Esophagus squamous epithelium (tissue), 5 donors: Measurements from ENCODE around the gene PLCH2. TPM values are rescaled to one million over a fixed set of nuclear protein-coding genes. Genes with fewer than 3 reads are reported as not detected.

Source experiments
- DNase-seq: peaks from one replicate; lab custom pipeline; 2025; lab: John Stamatoyannopoulos, UW
- H3K27ac ChIP-seq, 4 donors: fragments of 200-600 bp; sonication (generic); one replicate each; pipeline ENCODE4 v1.5.1; 2016 to 2019; ENCODE audit warnings: mild to moderate bottlenecking in 1 of 4
- H3K27me3 ChIP-seq, 4 donors: fragments of 200-600 bp; sonication (generic); 1 replicate in 3 of 4; 2 replicates in 1 of 4; pipeline versions ENCODE4 v1.5.1 to v1.6.0; 2017 to 2021; ENCODE audit warnings: antibody characterized with exemption in 1 of 4
- H3K36me3 ChIP-seq, 3 donors: fragments of 200-600 bp; sonication (generic); one replicate each; pipeline ENCODE4 v1.5.1; 2016 to 2019
- H3K4me1 ChIP-seq, 3 donors: fragments of 200-600 bp; sonication (generic); one replicate each; pipeline ENCODE4 v1.5.1; 2017 to 2019
- H3K4me3 ChIP-seq, 4 donors: fragments of 200-600 bp; sonication (generic); 1 replicate in 3 of 4; 2 replicates in 1 of 4; pipeline ENCODE4 v1.5.1; 2016 to 2019; ENCODE audit warnings: mild to moderate bottlenecking in 2 of 4, moderate library complexity in 1 of 4
- H3K9me3 ChIP-seq, 3 donors: fragments of 200-600 bp; sonication (generic); one replicate each; pipeline ENCODE4 v1.5.1; 2016 to 2019
- CTCF ChIP-seq, 6 experiments: fragments of 450-650 bp in 4 of 6; fragments of 200-600 bp in 2 of 6; sonication (generic) in 2 of 6; IDR thresholded peaks; one replicate each; pipeline ENCODE4 v1.5.1; 2016 to 2019; ENCODE audit warnings: antibody characterized with exemption in 6 of 6, mild to moderate bottlenecking in 4 of 6, moderate library complexity in 4 of 6
- POLR2A ChIP-seq, 4 donors: fragments of 450-650 bp; IDR thresholded peaks; one replicate each; pipeline ENCODE4 v1.6.1; 2017; ENCODE audit warnings: antibody characterized with exemption in 4 of 4, mild to moderate bottlenecking in 4 of 4, moderate library complexity in 3 of 4
- WGBS, 2 donors: methylation state at CpG; one replicate each; pipeline ENCODE4 v1.1.5; 2018; 5-methylcytosine and 5-hydroxymethylcytosine counted together
- intact Hi-C: fragments of 100-400 bp; cut with DNase I; formaldehyde crosslinking; loops from one replicate; pipeline ENCODE4 v1.15.0; 2022
- total RNA-seq, 4 donors: library from RNA; depleted of rRNA; stranded (reverse); fragments of >200 nt; gene quantifications; one replicate each; pipeline ENCODE4 v1.1.0, GENCODE V29; 2016
- donor health status: DM: yes; HTN: yes; CAD: no.

PLCH2 gene
- total RNA-seq, 4 donors from 2014 or later, result 26.1 to 34.3 (median 31.5) TPM

GRCh38 chr1:2505461-2505994 is 29.4 kb downstream of the PLCH2 start:
- TF ChIP-seq POLR2A (IDR thresholded peaks at IDR 0.05) (no peak), CTCF (IDR thresholded peaks at IDR 0.05) (no peak)
- Histone ChIP-seq H3K27me3 (peaks cover 0 to 45% (median 0%) of the 10 kb centered on the region in 4 donors), H3K27ac (no peak overlapping the region), H3K36me3 (peaks cover 13 to 65% (median 21%) of the 10 kb centered on the region in 3 donors), H3K4me1 (peaks cover 0 to 29% (median 0%) of the 10 kb centered on the region in 3 donors), H3K4me3 (no peak overlapping the region), H3K9me3 (no peaks in the 10 kb centered on the region)
- intact Hi-C loops, result no loop called here
- 60 to 61% methylated on average over 6 to 11 of the region's 21 CpGs for WGBS, 2 donors
- DNase-seq, result no peak

GRCh38 chr1:2506007-2506860 is 30.1 kb downstream of the PLCH2 start:
- Histone ChIP-seq H3K27ac (no peak overlapping the region), H3K36me3 (peaks cover 20 to 72% (median 28%) of the 10 kb centered on the region in 3 donors), H3K9me3 (no peaks in the 10 kb centered on the region), H3K4me3 (no peak overlapping the region), H3K27me3 (peaks cover 0 to 40% (median 0%) of the 10 kb centered on the region in 4 donors), H3K4me1 (peaks cover 0 to 29% (median 0%) of the 10 kb centered on the region in 3 donors)
- WGBS, 2 donors, result 73% methylated on average over 3 of the region's 30 CpGs; no CpG with 5 or more reads in 1 of the 2 donors
- intact Hi-C loops, result no loop called here
- TF ChIP-seq POLR2A (IDR thresholded peaks at IDR 0.05) (no peak), CTCF (IDR thresholded peaks at IDR 0.05) (no peak)
- DNase-seq, result no peak

- H3K36me3 ChIP-seq, result peaks cover 22 to 72% (median 36%) of the 10 kb centered on the region in 3 donors
- H3K27me3 ChIP-seq, result peaks cover 0 to 32% (median 0%) of the 10 kb centered on the region in 4 donors
- intact Hi-C loops, result no loop called here
- WGBS, 2 donors, result 80% methylated on average over 2 of the region's 15 CpGs; no CpG with 5 or more reads in 1 of the 2 donors
- H3K4me3 ChIP-seq, result no peak overlapping the region
- no peaks in the 10 kb centered on the region for H3K9me3 ChIP-seq
- DNase-seq, result no peak
- no peak overlapping the region for H3K27ac ChIP-seq
- TF ChIP-seq POLR2A (IDR thresholded peaks at IDR 0.05) (no peak), CTCF (IDR thresholded peaks at IDR 0.05) (no peak)
- H3K4me1 ChIP-seq, result peaks cover 0 to 29% (median 0%) of the 10 kb centered on the region in 3 donors
These were observed 30.9 kb downstream of the PLCH2 start for GRCh38 chr1:2506901-2507565.

GRCh38 chr1:2507744-2508155 is 31.7 kb downstream of the PLCH2 start:
- intact Hi-C loops, result no loop called here
- Histone ChIP-seq H3K27ac (no peak overlapping the region), H3K36me3 (peaks cover 22 to 72% (median 42%) of the 10 kb centered on the region in 3 donors), H3K27me3 (peaks cover 0 to 25% (median 0%) of the 10 kb centered on the region in 4 donors), H3K9me3 (no peaks in the 10 kb centered on the region), H3K4me1 (peaks cover 0 to 29% (median 0%) of the 10 kb centered on the region in 3 donors), H3K4me3 (no peak overlapping the region)
- no CpG with 5 or more reads among the region's 6 CpGs for WGBS, 2 donors
- TF ChIP-seq CTCF (IDR thresholded peaks at IDR 0.05), result no peak
- no peak for TF ChIP-seq POLR2A (IDR thresholded peaks at IDR 0.05)
- DNase-seq, result no peak
